Measurements from ENCODE around the gene TRA2A.
A peak's percentile ranks its signal among the peaks of the same experiment; 100 is the strongest.

- TF ChIP-seq CTCF (IDR thresholded peaks at IDR 0.05; ENCODE audit: low read depth, low read length, poor library complexity, severe bottlenecking) (peak; percentile 69), EZH2phosphoT487 (IDR thresholded peaks at IDR 0.05; ENCODE audit: borderline replicate concordance, low read length) (no peak)
Observed at GRCh38 chr7:23544913-23545354, 13.2 kb upstream of the TRA2A start.
